LNCAP (cell line): ENCODE measurements around the gene ARHGAP9.

Source experiments
- CTCF ChIP-seq: fragments of 450-650 bp; IDR thresholded peaks from 2 replicates; pipeline ENCODE4 v1.5.1; 2017; ENCODE audit warnings: mild to moderate bottlenecking

Gene ARHGAP9

GRCh38 chr12:57465747-57466505 is 13.7 kb downstream of the ARHGAP9 start:
- no peak for TF ChIP-seq CTCF

GRCh38 chr12:57465030-57465746 is 14.5 kb downstream of the ARHGAP9 start:
- no peak for TF ChIP-seq CTCF

GRCh38 chr12:57464569-57464968 is 15.1 kb downstream of the ARHGAP9 start:
- TF ChIP-seq CTCF, result no peak

- TF ChIP-seq CTCF, result no peak; the same call in 1 of the 2 replicates
These were observed 16.8 kb downstream of the ARHGAP9 start for GRCh38 chr12:57462912-57463253.

GRCh38 chr12:57462251-57462911 is 17.3 kb downstream of the ARHGAP9 start:
- TF ChIP-seq CTCF, result peak; percentile 97

GRCh38 chr12:57461917-57462250 is 17.8 kb downstream of the ARHGAP9 start:
- no peak for TF ChIP-seq CTCF

- no peak for TF ChIP-seq CTCF
These were observed 18.3 kb downstream of the ARHGAP9 start for GRCh38 chr12:57461276-57461916.
